Measurements from ENCODE around the gene KCTD10.

The KCTD10 gene

GRCh38 chr12:109482491-109482890 is 5.4 kb upstream of the KCTD10 start:
- TF ChIP-seq CTCF (IDR thresholded peaks at IDR 0.05; ENCODE audit: low read length, missing control alignments), result no peak
- no peak for DNase-seq (ENCODE audit: low read depth)
- no peak overlapping the region for H3K4me3 ChIP-seq (replicated peaks; ENCODE audit: low read depth, low read length)

- TF ChIP-seq CTCF (IDR thresholded peaks at IDR 0.05; ENCODE audit: low read length, missing control alignments), result no peak
- no peak for DNase-seq (ENCODE audit: low read depth)
- H3K4me3 ChIP-seq (replicated peaks; ENCODE audit: low read depth, low read length), result no peak overlapping the region
Observed at GRCh38 chr12:109481863-109482262, 4.8 kb upstream of the KCTD10 start.

- H3K4me3 ChIP-seq (replicated peaks; ENCODE audit: low read depth, low read length), result no peak overlapping the region
- no peak for TF ChIP-seq CTCF (IDR thresholded peaks at IDR 0.05; ENCODE audit: low read length, missing control alignments)
- no peak for DNase-seq (ENCODE audit: low read depth)
Observed at GRCh38 chr12:109480356-109480755, 3.3 kb upstream of the KCTD10 start.

- no peak for TF ChIP-seq CTCF (IDR thresholded peaks at IDR 0.05; ENCODE audit: low read length, missing control alignments)
- no peak overlapping the region for H3K4me3 ChIP-seq (replicated peaks; ENCODE audit: low read depth, low read length)
- DNase-seq (ENCODE audit: low read depth), result no peak
Observed at GRCh38 chr12:109479761-109480160, 2.7 kb upstream of the KCTD10 start.

- H3K4me3 ChIP-seq (replicated peaks; ENCODE audit: low read depth, low read length), result peak overlapping the region; percentile 99
- DNase-seq (ENCODE audit: low read depth), result no peak
- TF ChIP-seq CTCF (IDR thresholded peaks at IDR 0.05; ENCODE audit: low read length, missing control alignments), result no peak
Observed at GRCh38 chr12:109477963-109478315, 839 bp upstream of the KCTD10 start.

DNA sequence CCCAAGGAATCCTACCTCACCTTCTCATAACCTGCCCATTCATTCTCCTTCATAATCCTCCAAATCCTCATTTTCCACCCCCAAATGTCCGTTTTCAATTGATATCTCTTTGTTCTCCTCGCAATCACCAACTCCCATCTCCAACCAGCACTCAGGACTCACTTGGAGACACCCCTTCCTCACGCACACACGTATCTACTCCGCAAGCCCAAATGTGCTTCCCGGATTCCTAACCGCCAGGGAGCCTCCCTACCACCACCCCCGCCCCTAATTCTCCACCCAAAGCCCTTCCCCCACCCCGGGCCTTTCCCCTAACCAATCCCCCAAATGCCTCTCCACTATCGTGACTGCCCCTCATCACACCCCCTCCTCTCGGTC is 304 bp downstream of the KCTD10 start:
- peak overlapping the region; percentile 99 for H3K4me3 ChIP-seq (replicated peaks; ENCODE audit: low read depth, low read length)
- DNase-seq (ENCODE audit: low read depth), result no peak
- TF ChIP-seq CTCF (IDR thresholded peaks at IDR 0.05; ENCODE audit: low read length, missing control alignments), result no peak

DNA sequence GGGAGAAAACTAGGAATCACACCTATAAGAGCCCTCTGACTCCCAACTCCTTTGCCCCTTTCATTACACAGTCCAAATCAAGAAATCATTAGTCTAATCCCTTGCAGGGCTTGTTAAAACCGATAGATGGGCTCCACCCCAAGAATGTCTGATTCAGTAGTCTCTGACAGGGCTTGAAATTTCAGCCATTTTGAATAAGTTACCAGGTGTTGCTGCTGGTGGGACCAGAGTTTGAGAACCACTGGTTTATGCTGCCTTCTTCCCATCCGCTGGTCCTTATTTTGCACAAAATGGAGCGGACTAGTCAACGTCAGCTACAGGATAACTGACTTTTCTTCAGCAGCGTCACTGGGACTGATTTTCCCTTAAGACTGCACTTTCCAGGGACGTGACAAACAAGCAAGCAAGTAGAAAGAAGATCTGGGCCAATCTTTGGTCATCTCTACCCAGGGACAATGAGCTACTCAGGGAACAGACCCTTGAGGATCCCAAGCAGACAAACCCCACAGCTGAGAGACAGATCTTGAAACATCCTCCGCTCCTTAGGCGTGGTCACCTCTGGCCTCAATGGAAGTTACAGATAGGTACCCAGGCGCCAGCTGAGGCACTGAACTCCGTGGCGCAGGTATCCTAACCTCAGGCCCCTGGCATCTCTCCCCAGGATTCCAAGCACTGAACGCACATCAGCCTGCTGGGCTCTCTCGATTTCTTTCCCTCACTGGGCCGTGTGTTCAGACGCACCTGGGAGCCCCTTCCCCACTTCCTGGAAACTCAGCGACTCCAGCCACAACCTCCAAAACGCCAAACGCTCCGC is 900 bp downstream of the KCTD10 start:
- TF ChIP-seq CTCF (IDR thresholded peaks at IDR 0.05; ENCODE audit: low read length, missing control alignments), result no peak
- DNase-seq (ENCODE audit: low read depth), result no peak
- H3K4me3 ChIP-seq (replicated peaks; ENCODE audit: low read depth, low read length), result peak overlapping the region; percentile 99

Measured in fibroblast of pulmonary artery (primary cell).